ENCODE measurements around the gene TRIM37.
A peak's percentile ranks its signal among the peaks of the same experiment; 100 is the strongest.

The TRIM37 gene

DNA sequence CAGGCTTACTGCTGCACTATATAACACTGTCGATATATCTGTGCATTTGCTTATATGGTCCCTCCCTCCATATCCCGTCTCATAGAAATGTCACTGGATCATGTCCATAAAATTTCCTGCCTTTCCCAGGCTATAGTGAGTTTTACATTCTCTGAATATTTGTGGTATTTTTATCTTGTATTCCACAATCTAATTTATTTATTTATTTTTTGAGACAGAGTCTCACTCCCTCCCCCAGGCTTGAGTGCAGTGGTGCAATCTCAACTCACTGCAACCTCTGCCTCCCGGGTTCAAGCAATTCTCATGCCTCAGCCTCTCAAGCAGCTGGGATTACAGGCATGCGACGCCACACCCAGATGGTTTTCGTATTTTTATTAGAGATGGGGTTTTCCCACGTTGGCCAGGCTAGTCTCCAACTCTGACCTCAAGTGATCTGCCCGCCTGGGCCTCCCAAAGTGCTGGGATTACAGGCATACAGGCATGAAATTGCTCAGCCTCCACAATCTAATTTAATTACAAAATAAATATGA is 12.9 kb downstream of the TRIM37 start (continued):
- TF ChIP-seq GLI2 (tag by site-specific recombination; IDR thresholded peaks at IDR 0.05; ENCODE audit: borderline replicate concordance, low read depth) (no peak), ZNF223 (tag by site-specific recombination; IDR thresholded peaks at IDR 0.05) (no peak), ZNF610 (tag by site-specific recombination; IDR thresholded peaks at IDR 0.05; ENCODE audit: borderline replicate concordance) (peak; percentile 59; the same call in 1 of the 2 replicates), ZSCAN30 (tag by site-specific recombination; IDR thresholded peaks at IDR 0.05) (no peak), ZNF530 (tag by site-specific recombination; IDR thresholded peaks at IDR 0.05; ENCODE audit: low read depth) (no peak), ZNF404 (tag by site-specific recombination; IDR thresholded peaks at IDR 0.05) (no peak), ZFP69B (tag by site-specific recombination; IDR thresholded peaks at IDR 0.05) (0 out of 2 replicates have a peak, but pooled peaks have one; percentile 39), ZNF2 (tag by site-specific recombination; IDR thresholded peaks at IDR 0.05) (no peak), ZNF677 (tag by site-specific recombination; IDR thresholded peaks at IDR 0.05) (no peak), ZNF843 (tag by site-specific recombination; IDR thresholded peaks at IDR 0.05) (peak; percentile 80), ZNF350 (tag by site-specific recombination; IDR thresholded peaks at IDR 0.05) (no peak), ZNF394 (tag by site-specific recombination; IDR thresholded peaks at IDR 0.05; ENCODE audit: borderline replicate concordance) (no peak), ZNF239 (tag by site-specific recombination; IDR thresholded peaks at IDR 0.05) (no peak), GLIS1 (tag by site-specific recombination; IDR thresholded peaks at IDR 0.05) (peak; percentile 87), YY1 (tag by site-specific recombination; IDR thresholded peaks at IDR 0.05) (no peak), ZNF211 (tag by site-specific recombination; IDR thresholded peaks at IDR 0.05; ENCODE audit: low read depth) (no peak), ZNF768 (tag by site-specific recombination; IDR thresholded peaks at IDR 0.05) (no peak), ZNF155 (tag by site-specific recombination; IDR thresholded peaks at IDR 0.05) (no peak), SCRT2 (tag by site-specific recombination; IDR thresholded peaks at IDR 0.05) (no peak), KLF7 (tag by site-specific recombination; IDR thresholded peaks at IDR 0.05; ENCODE audit: borderline replicate concordance) (peak; percentile 98)
- TF ChIP-seq, protein P1, sequence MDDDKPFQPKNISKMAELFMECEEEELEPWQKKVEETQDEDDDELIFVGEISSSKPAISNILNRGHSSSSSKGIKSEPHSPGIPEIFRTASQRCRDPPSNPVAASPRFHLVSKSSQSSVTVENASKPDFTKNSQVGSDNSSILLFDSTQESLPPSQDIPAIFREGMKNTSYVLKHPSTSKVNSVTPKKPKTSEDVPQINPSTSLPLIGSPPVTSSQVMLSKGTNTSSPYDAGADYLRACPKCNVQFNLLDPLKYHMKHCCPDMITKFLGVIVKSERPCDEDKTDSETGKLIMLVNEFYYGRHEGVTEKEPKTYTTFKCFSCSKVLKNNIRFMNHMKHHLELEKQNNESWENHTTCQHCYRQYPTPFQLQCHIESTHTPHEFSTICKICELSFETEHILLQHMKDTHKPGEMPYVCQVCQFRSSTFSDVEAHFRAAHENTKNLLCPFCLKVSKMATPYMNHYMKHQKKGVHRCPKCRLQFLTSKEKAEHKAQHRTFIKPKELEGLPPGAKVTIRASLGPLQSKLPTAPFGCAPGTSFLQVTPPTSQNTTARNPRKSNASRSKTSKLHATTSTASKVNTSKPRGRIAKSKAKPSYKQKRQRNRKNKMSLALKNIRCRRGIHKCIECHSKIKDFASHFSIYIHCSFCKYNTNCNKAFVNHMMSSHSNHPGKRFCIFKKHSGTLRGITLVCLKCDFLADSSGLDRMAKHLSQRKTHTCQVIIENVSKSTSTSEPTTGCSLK (tag by site-specific recombination; IDR thresholded peaks at IDR 0.05): no peak
- TF ChIP-seq, protein P2, sequence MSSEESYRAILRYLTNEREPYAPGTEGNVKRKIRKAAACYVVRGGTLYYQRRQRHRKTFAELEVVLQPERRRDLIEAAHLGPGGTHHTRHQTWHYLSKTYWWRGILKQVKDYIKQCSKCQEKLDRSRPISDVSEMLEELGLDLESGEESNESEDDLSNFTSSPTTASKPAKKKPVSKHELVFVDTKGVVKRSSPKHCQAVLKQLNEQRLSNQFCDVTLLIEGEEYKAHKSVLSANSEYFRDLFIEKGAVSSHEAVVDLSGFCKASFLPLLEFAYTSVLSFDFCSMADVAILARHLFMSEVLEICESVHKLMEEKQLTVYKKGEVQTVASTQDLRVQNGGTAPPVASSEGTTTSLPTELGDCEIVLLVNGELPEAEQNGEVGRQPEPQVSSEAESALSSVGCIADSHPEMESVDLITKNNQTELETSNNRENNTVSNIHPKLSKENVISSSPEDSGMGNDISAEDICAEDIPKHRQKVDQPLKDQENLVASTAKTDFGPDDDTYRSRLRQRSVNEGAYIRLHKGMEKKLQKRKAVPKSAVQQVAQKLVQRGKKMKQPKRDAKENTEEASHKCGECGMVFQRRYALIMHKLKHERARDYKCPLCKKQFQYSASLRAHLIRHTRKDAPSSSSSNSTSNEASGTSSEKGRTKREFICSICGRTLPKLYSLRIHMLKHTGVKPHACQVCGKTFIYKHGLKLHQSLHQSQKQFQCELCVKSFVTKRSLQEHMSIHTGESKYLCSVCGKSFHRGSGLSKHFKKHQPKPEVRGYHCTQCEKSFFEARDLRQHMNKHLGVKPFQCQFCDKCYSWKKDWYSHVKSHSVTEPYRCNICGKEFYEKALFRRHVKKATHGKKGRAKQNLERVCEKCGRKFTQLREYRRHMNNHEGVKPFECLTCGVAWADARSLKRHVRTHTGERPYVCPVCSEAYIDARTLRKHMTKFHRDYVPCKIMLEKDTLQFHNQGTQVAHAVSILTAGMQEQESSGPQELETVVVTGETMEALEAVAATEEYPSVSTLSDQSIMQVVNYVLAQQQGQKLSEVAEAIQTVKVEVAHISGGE (tag by site-specific recombination; conservative IDR thresholded peaks at IDR 0.05; ENCODE audit: low read depth): peak; percentile 66
- TF ChIP-seq, protein P3, sequence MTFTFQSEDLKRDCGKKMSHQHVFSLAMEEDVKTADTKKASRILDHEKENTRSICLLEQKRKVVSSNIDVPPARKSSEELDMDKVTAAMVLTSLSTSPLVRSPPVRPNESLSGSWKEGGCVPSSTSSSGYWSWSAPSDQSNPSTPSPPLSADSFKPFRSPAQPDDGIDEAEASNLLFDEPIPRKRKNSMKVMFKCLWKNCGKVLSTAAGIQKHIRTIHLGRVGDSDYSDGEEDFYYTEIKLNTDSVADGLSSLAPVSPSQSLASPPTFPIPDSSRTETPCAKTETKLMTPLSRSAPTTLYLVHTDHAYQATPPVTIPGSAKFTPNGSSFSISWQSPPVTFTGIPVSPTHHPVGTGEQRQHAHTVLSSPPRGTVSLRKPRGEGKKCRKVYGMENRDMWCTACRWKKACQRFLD (tag by site-specific recombination; IDR thresholded peaks at IDR 0.05): no peak
- TF ChIP-seq, protein P4, sequence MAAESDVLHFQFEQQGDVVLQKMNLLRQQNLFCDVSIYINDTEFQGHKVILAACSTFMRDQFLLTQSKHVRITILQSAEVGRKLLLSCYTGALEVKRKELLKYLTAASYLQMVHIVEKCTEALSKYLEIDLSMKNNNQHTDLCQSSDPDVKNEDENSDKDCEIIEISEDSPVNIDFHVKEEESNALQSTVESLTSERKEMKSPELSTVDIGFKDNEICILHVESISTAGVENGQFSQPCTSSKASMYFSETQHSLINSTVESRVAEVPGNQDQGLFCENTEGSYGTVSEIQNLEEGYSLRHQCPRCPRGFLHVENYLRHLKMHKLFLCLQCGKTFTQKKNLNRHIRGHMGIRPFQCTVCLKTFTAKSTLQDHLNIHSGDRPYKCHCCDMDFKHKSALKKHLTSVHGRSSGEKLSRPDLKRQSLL (tag by site-specific recombination; IDR thresholded peaks at IDR 0.05): no peak
- TF ChIP-seq, protein P5, sequence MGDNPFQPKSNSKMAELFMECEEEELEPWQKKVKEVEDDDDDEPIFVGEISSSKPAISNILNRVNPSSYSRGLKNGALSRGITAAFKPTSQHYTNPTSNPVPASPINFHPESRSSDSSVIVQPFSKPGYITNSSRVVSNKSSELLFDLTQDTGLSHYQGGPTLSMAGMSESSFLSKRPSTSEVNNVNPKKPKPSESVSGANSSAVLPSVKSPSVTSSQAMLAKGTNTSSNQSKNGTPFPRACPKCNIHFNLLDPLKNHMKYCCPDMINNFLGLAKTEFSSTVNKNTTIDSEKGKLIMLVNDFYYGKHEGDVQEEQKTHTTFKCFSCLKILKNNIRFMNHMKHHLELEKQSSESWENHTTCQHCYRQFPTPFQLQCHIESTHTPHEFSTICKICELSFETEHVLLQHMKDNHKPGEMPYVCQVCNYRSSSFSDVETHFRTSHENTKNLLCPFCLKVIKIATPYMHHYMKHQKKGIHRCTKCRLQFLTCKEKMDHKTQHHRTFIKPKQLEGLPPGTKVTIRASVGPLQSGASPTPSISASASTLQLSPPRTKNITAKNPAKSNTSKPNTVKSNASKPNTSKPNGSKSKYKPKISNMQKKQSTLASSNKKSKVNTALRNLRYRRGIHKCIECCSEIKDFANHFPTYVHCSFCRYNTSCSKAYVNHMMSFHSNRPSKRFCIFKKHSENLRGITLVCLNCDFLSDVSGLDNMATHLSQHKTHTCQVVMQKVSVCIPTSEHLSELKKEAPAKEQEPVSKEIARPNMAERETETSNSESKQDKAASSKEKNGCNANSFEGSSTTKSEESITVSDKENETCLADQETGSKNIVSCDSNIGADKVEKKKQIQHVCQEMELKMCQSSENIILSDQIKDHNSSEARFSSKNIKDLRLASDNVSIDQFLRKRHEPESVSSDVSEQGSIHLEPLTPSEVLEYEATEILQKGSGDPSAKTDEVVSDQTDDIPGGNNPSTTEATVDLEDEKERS (tag by site-specific recombination; IDR thresholded peaks at IDR 0.05): no peak
- TF ChIP-seq, protein P6, sequence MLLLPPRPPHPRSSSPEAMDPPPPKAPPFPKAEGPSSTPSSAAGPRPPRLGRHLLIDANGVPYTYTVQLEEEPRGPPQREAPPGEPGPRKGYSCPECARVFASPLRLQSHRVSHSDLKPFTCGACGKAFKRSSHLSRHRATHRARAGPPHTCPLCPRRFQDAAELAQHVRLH (tag by site-specific recombination; IDR thresholded peaks at IDR 0.05): peak; percentile 44; the same call in 1 of the 2 replicates
- TF ChIP-seq, protein P7, sequence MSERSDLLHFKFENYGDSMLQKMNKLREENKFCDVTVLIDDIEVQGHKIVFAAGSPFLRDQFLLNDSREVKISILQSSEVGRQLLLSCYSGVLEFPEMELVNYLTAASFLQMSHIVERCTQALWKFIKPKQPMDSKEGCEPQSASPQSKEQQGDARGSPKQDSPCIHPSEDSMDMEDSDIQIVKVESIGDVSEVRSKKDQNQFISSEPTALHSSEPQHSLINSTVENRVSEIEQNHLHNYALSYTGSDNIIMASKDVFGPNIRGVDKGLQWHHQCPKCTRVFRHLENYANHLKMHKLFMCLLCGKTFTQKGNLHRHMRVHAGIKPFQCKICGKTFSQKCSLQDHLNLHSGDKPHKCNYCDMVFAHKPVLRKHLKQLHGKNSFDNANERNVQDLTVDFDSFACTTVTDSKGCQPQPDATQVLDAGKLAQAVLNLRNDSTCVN (tag by site-specific recombination; optimal IDR thresholded peaks at IDR 0.05): no peak
